ENCODE measurements around the gene CAPN3.
"Not testable (repeated sequence)": the region's sequence is repeated elsewhere in the genome, so short reads cannot be mapped to it uniquely, and the experiment has no call there.

The CAPN3 gene

DNA sequence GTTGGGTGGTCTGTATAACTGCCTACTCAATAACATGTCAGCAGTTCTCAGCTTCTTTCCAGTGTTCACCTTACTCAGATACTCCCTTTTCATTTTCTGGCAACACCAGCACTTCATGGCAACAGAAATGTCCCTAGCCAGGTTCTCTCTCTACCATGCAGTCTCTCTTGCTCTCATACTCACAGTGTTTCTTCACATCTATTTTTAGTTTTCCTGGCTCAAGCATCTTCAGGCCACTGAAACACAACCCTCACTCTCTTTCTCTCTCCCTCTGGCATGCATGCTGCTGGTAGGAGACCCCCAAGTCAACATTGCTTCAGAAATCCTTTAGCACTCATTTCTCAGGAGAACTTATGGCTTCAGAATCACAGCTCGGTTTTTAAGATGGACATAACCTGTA lies at the start of gene CAPN3:
TSS of gene CAPN3 (plus strand) at position 253 of the 400 bp plus-strand sequence. CDS start 305 bp downstream, outside the sequence.
- DNase-seq (ENCODE audit: low read depth in 1 of 2, low spot score in 1 of 2), result no peak
- TF ChIP-seq JUND (IDR thresholded peaks at IDR 0.05; ENCODE audit: low read depth), result no peak
- in situ Hi-C loops (cut with HindIII; ENCODE audit: low pct_unique_long_range_greater_than_20kb, low sequenced_read_pairs), result no loop called here

- in situ Hi-C loops (cut with HindIII; ENCODE audit: low pct_unique_long_range_greater_than_20kb, low sequenced_read_pairs), result no loop called here
- TF ChIP-seq JUND (IDR thresholded peaks at IDR 0.05; ENCODE audit: low read depth), result no peak
- DNase-seq (ENCODE audit: low read depth in 1 of 2, low spot score in 1 of 2), result peak in 1 of 2 experiments; percentile 2
Observed at GRCh38 chr15:42313463-42313862, 45.8 kb upstream of the CAPN3 start.

DNA sequence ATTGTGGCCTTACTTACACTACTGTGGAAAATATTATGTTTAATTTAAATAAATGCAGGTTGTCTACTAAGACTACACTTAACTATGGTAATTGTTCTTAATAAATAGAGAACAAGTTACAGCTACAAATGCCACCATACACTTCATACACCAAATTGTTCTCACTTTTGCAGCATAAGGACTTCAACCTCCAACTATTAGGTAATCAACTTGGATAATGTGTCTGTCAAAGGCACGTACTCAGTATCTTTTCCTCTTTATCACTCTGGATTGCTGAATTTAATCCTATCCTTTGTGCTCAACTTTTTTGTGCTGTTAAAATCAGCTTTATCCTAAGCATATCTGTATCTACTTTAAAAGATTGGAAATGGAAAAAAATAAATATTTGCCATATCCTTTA lies 44.5 kb upstream of the CAPN3 start:
- in situ Hi-C loops (cut with HindIII; ENCODE audit: low pct_unique_long_range_greater_than_20kb, low sequenced_read_pairs), result no loop called here
- no peak for DNase-seq (ENCODE audit: low read depth in 1 of 2, low spot score in 1 of 2)
- no peak for TF ChIP-seq JUND (IDR thresholded peaks at IDR 0.05; ENCODE audit: low read depth)

GRCh38 chr15:42315521-42315920 lies 43.8 kb upstream of the CAPN3 start:
- in situ Hi-C loops (cut with HindIII; ENCODE audit: low pct_unique_long_range_greater_than_20kb, low sequenced_read_pairs), result no loop called here
- no peak for TF ChIP-seq JUND (IDR thresholded peaks at IDR 0.05; ENCODE audit: low read depth)
- DNase-seq (ENCODE audit: low read depth in 1 of 2, low spot score in 1 of 2), result no peak

- in situ Hi-C loops (cut with HindIII; ENCODE audit: low pct_unique_long_range_greater_than_20kb, low sequenced_read_pairs); DNase-seq (ENCODE audit: low read depth in 1 of 2, low spot score in 1 of 2): not testable (repeated sequence)
Observed at GRCh38 chr15:42316282-42316805, 43.0 kb upstream of the CAPN3 start.

GRCh38 chr15:42319206-42319605 lies 40.1 kb upstream of the CAPN3 start:
- no peak for DNase-seq (ENCODE audit: low read depth in 1 of 2, low spot score in 1 of 2)
- TF ChIP-seq JUND (IDR thresholded peaks at IDR 0.05; ENCODE audit: low read depth), result no peak
- in situ Hi-C loops (cut with HindIII; ENCODE audit: low pct_unique_long_range_greater_than_20kb, low sequenced_read_pairs), result no loop called here

DNA sequence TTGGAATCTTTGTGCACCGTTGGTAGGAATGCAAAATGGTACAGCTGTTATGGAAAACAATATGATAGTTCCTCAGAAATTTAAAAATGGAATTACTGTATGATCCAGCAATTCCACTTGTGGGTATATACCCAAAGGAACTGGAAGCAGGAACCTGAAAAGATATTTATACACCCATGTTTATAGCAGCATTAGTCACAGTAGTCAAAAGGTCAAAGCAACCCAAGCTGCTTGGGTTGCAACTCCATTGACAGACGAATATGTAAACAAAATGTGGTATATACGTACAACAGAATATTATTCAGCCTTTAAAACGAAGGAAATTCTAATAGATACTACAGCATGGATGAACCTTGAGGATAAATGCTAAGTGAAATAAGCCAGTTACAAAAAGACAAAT lies 35.0 kb upstream of the CAPN3 start:
- TF ChIP-seq JUND (IDR thresholded peaks at IDR 0.05; ENCODE audit: low read depth), result no peak
- in situ Hi-C loops (cut with HindIII; ENCODE audit: low pct_unique_long_range_greater_than_20kb, low sequenced_read_pairs), result no loop called here
- DNase-seq (ENCODE audit: low read depth in 1 of 2, low spot score in 1 of 2), result no peak

- in situ Hi-C loops (cut with HindIII; ENCODE audit: low pct_unique_long_range_greater_than_20kb, low sequenced_read_pairs), result no loop called here
- no peak for DNase-seq (ENCODE audit: low read depth in 1 of 2, low spot score in 1 of 2)
- no peak for TF ChIP-seq JUND (IDR thresholded peaks at IDR 0.05; ENCODE audit: low read depth)
Observed at GRCh38 chr15:42329161-42329560, 30.1 kb upstream of the CAPN3 start.

- TF ChIP-seq JUND (IDR thresholded peaks at IDR 0.05; ENCODE audit: low read depth), result no peak
- in situ Hi-C loops (cut with HindIII; ENCODE audit: low pct_unique_long_range_greater_than_20kb, low sequenced_read_pairs), result no loop called here
Observed at GRCh38 chr15:42329992-42330391, 29.3 kb upstream of the CAPN3 start.

DNA sequence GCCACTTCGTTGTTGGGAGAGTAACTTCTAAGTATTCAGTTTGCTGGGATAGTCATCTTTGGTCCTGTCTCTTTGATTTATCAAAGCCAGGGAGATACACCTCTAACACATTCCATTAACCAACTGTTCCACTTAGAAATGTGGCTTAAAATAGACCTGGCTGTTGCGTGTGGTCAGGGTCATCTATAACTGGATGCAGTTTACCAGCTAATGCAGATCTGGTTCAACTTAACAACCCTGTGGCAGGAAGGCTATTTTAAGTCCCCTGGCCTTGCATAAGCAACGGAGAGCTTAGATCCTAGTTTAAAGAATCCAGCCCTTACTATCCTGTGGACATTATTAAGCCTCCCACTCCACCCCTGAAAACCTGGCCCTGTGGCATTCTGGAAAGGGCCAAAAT lies 28.1 kb upstream of the CAPN3 start:
- in situ Hi-C loops (cut with HindIII; ENCODE audit: low pct_unique_long_range_greater_than_20kb, low sequenced_read_pairs), result no loop called here
- no peak for DNase-seq (ENCODE audit: low read depth in 1 of 2, low spot score in 1 of 2)
- TF ChIP-seq JUND (IDR thresholded peaks at IDR 0.05; ENCODE audit: low read depth), result no peak

More at GRCh38 chr15:42329992-42330391, 29.3 kb upstream of the CAPN3 start:
- no peak for DNase-seq (ENCODE audit: low read depth in 1 of 2, low spot score in 1 of 2)

GRCh38 chr15:42332331-42332730 lies 27.0 kb upstream of the CAPN3 start:
- no peak for TF ChIP-seq JUND (IDR thresholded peaks at IDR 0.05; ENCODE audit: low read depth)
- DNase-seq (ENCODE audit: low read depth in 1 of 2, low spot score in 1 of 2), result no peak
- in situ Hi-C loops (cut with HindIII; ENCODE audit: low pct_unique_long_range_greater_than_20kb, low sequenced_read_pairs), result no loop called here

DNA sequence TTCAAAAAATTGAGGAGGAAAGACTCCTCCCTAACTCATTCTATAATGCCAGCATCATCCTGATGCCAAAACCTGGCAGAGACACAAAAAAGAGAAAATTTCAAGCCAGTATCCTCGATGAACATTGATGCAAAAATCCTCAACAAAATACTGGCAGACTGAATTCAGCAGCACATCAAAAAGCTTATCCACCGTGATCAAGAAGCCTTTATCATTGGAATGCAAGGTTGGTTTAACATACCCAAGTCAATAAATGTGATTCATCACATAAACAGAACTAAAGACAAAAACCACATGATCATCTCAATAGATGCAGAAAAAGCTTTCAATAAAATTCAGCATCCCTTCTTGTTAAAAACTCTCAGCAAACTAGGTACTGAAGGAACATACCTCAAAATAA lies 24.2 kb upstream of the CAPN3 start:
- DNase-seq (ENCODE audit: low read depth in 1 of 2, low spot score in 1 of 2), result no peak
- TF ChIP-seq JUND (IDR thresholded peaks at IDR 0.05; ENCODE audit: low read depth), result no peak
- in situ Hi-C loops (cut with HindIII; ENCODE audit: low pct_unique_long_range_greater_than_20kb, low sequenced_read_pairs), result no loop called here

- in situ Hi-C loops (cut with HindIII; ENCODE audit: low pct_unique_long_range_greater_than_20kb, low sequenced_read_pairs); DNase-seq (ENCODE audit: low read depth in 1 of 2, low spot score in 1 of 2): not testable (repeated sequence)
Observed at GRCh38 chr15:42336650-42337049, 22.7 kb upstream of the CAPN3 start.

DNA sequence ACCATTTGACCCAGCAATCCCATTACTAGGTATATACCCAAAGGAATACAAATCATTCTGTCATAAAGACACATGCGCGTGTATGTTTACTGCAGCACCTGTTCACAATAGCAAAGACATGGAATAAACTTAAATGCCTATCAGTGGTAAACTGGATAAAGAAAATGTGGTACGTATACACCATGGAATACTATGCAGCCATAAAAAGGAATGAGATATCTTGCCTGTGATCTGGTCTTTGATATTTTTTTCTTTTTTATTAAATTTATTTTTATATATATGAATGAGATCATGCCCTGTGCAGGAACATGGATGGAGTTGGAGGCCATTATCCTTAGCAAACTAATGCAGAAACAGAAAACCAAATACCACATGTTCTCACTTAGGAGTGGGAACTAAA lies 22.2 kb upstream of the CAPN3 start:
- DNase-seq (ENCODE audit: low read depth in 1 of 2, low spot score in 1 of 2); in situ Hi-C loops (cut with HindIII; ENCODE audit: low pct_unique_long_range_greater_than_20kb, low sequenced_read_pairs): not testable (repeated sequence)

All from T47D (cell line).